Left lung (tissue), 10 donors: ENCODE data around the gene HOXB4. TPM values are rescaled to one million over a fixed set of nuclear protein-coding genes. Genes with fewer than 3 reads are reported as not detected.
A peak's percentile ranks its signal among the peaks of the same experiment; 100 is the strongest.

Experiments
- ATAC-seq: fragments of 200-7000 bp; cut with Tn5 transposase; one replicate; pipeline ENCODE4 v1.9.1; 2020; ENCODE audit warnings: moderate library complexity
- DNase-seq, 4 donors: peaks; one replicate each; pipeline ENCODE4 v3.0.0-alpha.2; 2013 to 2020
- H3K27ac ChIP-seq, 2 donors: fragments of 200-600 bp; sonication (generic) in 1 of 2; one replicate each; pipeline versions ENCODE4 v1.5.0 to v1.8.0; 2020 to 2021
- H3K27me3 ChIP-seq, 2 donors: fragments of 200-600 bp; sonication (generic) in 1 of 2; one replicate each; pipeline versions ENCODE4 v1.5.0 to v1.8.0; 2020 to 2021
- H3K36me3 ChIP-seq, 2 donors: fragments of 200-600 bp; sonication (generic) in 1 of 2; one replicate each; pipeline versions ENCODE4 v1.5.0 to v1.8.0; 2020 to 2021
- H3K4me1 ChIP-seq, 2 donors: fragments of 200-600 bp; one replicate each; pipeline ENCODE4 v1.8.0; 2021
- H3K4me3 ChIP-seq, 2 donors: fragments of 200-600 bp; sonication (generic) in 1 of 2; one replicate each; pipeline versions ENCODE4 v1.5.0 to v1.8.0; 2020 to 2021; ENCODE audit warnings: mild to moderate bottlenecking in 1 of 2
- H3K9me3 ChIP-seq, 2 donors: fragments of 200-600 bp; sonication (generic) in 1 of 2; one replicate each; pipeline versions ENCODE4 v1.5.0 to v1.8.0; 2020 to 2021
- CTCF ChIP-seq, 2 donors: fragments of 200-600 bp; sonication (generic) in 1 of 2; IDR thresholded peaks; one replicate each; pipeline versions ENCODE4 v1.5.0 to v1.8.0; 2021; ENCODE audit warnings: antibody characterized with exemption in 2 of 2
- intact Hi-C, 2 donors: fragments of 100-400 bp; cut with DNase I; formaldehyde crosslinking; loops; one replicate each; pipeline versions ENCODE4 v1.11.2 to v1.14.2; 2022
- polyA plus RNA-seq, 6 donors: library from polyadenylated mRNA; unstranded; fragments of 120-200 nt; gene quantifications; one replicate each; pipeline ENCODE4 v1.2.1, GENCODE V29; 2013; ENCODE audit not compliant: insufficient read length in 6 of 6
- total RNA-seq, 2 donors: library from RNA; stranded (reverse); fragmentation: NEBNext Ultra II Directional; extraction: Animal tissue kit (Norgen Biotek cat#: 25700); gene quantifications; one replicate each; pipeline ENCODE4 v1.2.1, GENCODE V29; 2021
- donor health status: DM: no; HTN: yes; CAD: no.
- donor health status: DM: no; HTN: no; CAD: no.

Gene HOXB4
- total and polyA plus RNA-seq, 8 donors = 4.5 to 19.0 (median 12.8) TPM

DNA sequence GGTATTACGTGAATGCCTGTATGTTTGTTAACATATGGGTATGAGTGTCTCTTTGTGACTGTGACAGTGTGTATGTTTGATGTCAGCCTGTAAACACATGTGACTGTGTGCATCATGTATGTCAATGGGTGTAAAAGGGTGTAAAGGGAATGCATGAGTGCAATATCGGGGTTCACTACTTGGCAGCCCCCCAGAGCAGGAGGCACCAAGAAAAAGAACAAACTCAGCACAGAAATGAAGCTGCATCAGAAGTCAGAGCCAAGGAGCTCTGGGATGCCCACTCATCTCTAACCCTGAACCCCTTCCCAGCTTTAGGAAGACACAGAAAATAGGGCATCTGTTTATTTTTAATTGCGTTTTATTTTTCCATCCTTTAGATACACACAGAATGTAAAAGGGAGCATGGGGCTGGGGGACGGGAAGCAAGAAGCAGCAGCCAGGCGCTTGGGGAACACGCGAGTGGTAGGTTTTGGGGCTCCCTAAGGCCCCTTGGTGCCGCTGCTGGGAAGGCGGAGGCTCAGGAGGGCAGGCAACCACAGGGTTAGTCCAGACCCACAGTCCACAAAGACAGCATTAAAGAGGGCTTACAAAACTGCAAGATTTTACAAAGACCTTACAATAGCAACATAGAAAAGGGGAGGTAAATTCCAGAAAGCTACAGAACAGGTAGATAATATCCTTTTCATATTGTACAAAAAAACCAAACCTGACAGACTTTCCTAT, 28.9 kb upstream of the HOXB4 start:
- H3K9me3 ChIP-seq = no peaks in the 10 kb centered on the region
- H3K4me1 ChIP-seq = peaks cover 3 to 35% of the 10 kb centered on the region in 2 donors
- TF ChIP-seq CTCF (IDR thresholded peaks at IDR 0.05) = no peak
- H3K27me3 ChIP-seq = peaks cover 87 to 100% of the 10 kb centered on the region in 2 donors
- no peak overlapping the region for H3K4me3 ChIP-seq
- DNase-seq (no peak), ATAC-seq (no peak)
- intact Hi-C loops = no loop called here
- no peaks in the 10 kb centered on the region for H3K36me3 ChIP-seq
- no peak overlapping the region for H3K27ac ChIP-seq

GRCh38 chr17:48605991-48606891, 28.1 kb upstream of the HOXB4 start:
- H3K27ac ChIP-seq = no peak overlapping the region
- H3K4me3 ChIP-seq = no peak overlapping the region
- no peaks in the 10 kb centered on the region for H3K9me3 ChIP-seq
- DNase-seq = no peak
- H3K27me3 ChIP-seq = peaks cover 89 to 100% of the 10 kb centered on the region in 2 donors
- intact Hi-C loops = no loop called here
- peaks cover 3 to 30% of the 10 kb centered on the region in 2 donors for H3K4me1 ChIP-seq
- no peak for ATAC-seq
- no peaks in the 10 kb centered on the region for H3K36me3 ChIP-seq
- no peak for TF ChIP-seq CTCF (IDR thresholded peaks at IDR 0.05)

- intact Hi-C loops = no loop called here
- Histone ChIP-seq H3K36me3 (no peaks in the 10 kb centered on the region), H3K27ac (no peak overlapping the region), H3K27me3 (peaks cover 84 to 99% of the 10 kb centered on the region in 2 donors), H3K4me1 (peaks cover 3 to 22% of the 10 kb centered on the region in 2 donors), H3K4me3 (no peak overlapping the region), H3K9me3 (no peaks in the 10 kb centered on the region)
- no peak for TF ChIP-seq CTCF (IDR thresholded peaks at IDR 0.05)
- no peak for ATAC-seq
- no peak for DNase-seq
Measured at GRCh38 chr17:48605409-48605919, 27.3 kb upstream of the HOXB4 start.

DNA sequence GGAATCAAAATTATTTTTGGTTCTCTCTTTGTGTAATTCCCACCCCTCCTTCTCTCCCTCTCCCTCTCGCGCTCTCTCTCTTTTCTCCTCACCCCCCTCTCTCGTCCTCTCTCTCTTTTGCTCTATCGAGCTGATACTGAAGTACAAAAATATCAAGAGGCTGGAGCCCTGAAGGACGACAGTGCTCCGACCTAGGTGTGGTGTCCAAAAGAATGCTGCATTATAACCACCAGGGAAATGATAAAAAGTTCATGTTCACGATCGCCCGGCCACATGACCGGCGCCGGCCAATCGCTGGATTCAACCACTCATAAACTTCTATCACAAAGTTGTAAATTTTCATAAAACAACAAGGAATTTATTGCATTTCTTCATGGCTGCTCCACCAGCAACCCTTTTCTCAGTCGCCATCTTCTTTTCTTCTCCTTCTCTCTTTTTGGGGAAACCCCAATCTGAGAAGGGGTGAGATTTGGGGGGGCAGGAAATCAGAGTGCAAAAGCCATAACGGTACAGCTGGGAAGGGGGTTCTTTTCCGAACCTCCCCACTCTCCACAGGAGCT, 26.7 kb upstream of the HOXB4 start, which contains the start of gene HOXB6:
Gene HOXB6 (minus strand): TSS at position 217 of the 560 bp plus-strand sequence. CDS start 6,836 bp downstream, outside the sequence.
- no peak for TF ChIP-seq CTCF (IDR thresholded peaks at IDR 0.05)
- Histone ChIP-seq H3K36me3 (no peaks in the 10 kb centered on the region), H3K27me3 (peaks cover 84 to 99% of the 10 kb centered on the region in 2 donors), H3K4me3 (peak within 1 kb of the TSS in 1 of 2 donors; percentile 17), H3K4me1 (peaks cover 3 to 17% of the 10 kb centered on the region in 2 donors), H3K9me3 (no peaks in the 10 kb centered on the region), H3K27ac (peak within 1 kb of the TSS in 1 of 2 donors; percentile 7)
- intact Hi-C loops = no loop called here
- ATAC-seq (no peak), DNase-seq (no peak)
